MM.1S (cell line): ENCODE measurements around the gene NOL7.

Experiments
- CTCF ChIP-seq: fragments of 300-600 bp; sonication (generic); IDR thresholded peaks from 2 replicates; pipeline ENCODE4 v1.5.1; 2016; ENCODE audit warnings: antibody characterized with exemption, low read length, mixed read lengths
- EZH2 ChIP-seq: fragments of 300-600 bp; sonication (generic); optimal IDR thresholded peaks from 2 replicates; pipeline ENCODE3; 2017; ENCODE audit warnings: low read depth, mild to moderate bottlenecking, antibody characterized with exemption, low read length, mixed read lengths
- EZH2phosphoT487 ChIP-seq: fragments of 300-600 bp; sonication (generic); IDR thresholded peaks from 2 replicates; pipeline ENCODE4 v1.6.1; 2018; ENCODE audit warnings: antibody characterized with exemption, low read length

- TF ChIP-seq CTCF (no peak), EZH2 (no peak), EZH2phosphoT487 (no peak)
Measured at GRCh38 chr6:13655700-13656099, 40.6 kb downstream of the NOL7 start.
